Heart left ventricle (tissue), 16 donors: Measurements from ENCODE around the gene ABCC8. TPM values are rescaled to one million over a fixed set of nuclear protein-coding genes. Genes with fewer than 3 reads are reported as not detected.

Experiments
- ATAC-seq, 4 donors: fragments of 200-7000 bp; cut with Tn5 transposase; one replicate each; pipeline ENCODE4 v1.9.1; 2020 to 2022; ENCODE audit warnings: moderate library complexity in 4 of 4, mild to moderate bottlenecking in 3 of 4, moderate number of reproducible peaks in 1 of 4
- DNase-seq, 5 donors: peaks; one replicate each; pipeline ENCODE4 v3.0.0-alpha.2; 2020
- H3K27ac ChIP-seq, 12 donors: fragments of 200-600 bp; sonication (generic) in 4 of 12; one replicate each; pipeline versions ENCODE4 v1.5.0 to v1.8.0; 2016 to 2022; ENCODE audit warnings: mild to moderate bottlenecking in 2 of 12
- H3K27me3 ChIP-seq, 9 donors: fragments of 200-600 bp; sonication (generic) in 2 of 9; one replicate each; pipeline versions ENCODE4 v1.5.1 to v1.8.0; 2016 to 2022; ENCODE audit warnings: mild to moderate bottlenecking in 3 of 9
- H3K36me3 ChIP-seq, 9 donors: fragments of 200-600 bp; sonication (generic) in 2 of 9; one replicate each; pipeline versions ENCODE4 v1.5.0 to v1.8.0; 2018 to 2022; ENCODE audit warnings: mild to moderate bottlenecking in 2 of 9
- H3K4me1 ChIP-seq, 12 donors: fragments of 200-600 bp; sonication (generic) in 4 of 12; one replicate each; pipeline versions ENCODE4 v1.5.0 to v1.8.0; 2016 to 2022; ENCODE audit warnings: mild to moderate bottlenecking in 3 of 12
- H3K4me3 ChIP-seq, 12 donors: fragments of 200-600 bp; sonication (generic) in 4 of 12; one replicate each; pipeline versions ENCODE4 v1.5.0 to v1.8.0; 2017 to 2022; ENCODE audit warnings: mild to moderate bottlenecking in 9 of 12, moderate library complexity in 4 of 12
- H3K9me3 ChIP-seq, 12 donors: fragments of 200-600 bp; sonication (generic) in 4 of 12; one replicate each; pipeline versions ENCODE4 v1.5.0 to v1.8.0; 2016 to 2022; ENCODE audit warnings: mild to moderate bottlenecking in 1 of 12
- CTCF ChIP-seq, 12 donors: fragments of 200-600 bp; sonication (generic) in 4 of 12; IDR thresholded peaks; one replicate each; pipeline versions ENCODE4 v1.5.0 to v1.8.0; 2018 to 2022; ENCODE audit warnings: antibody characterized with exemption in 12 of 12, mild to moderate bottlenecking in 5 of 12
- POLR2A ChIP-seq, 2 donors: fragments of 450-650 bp; IDR thresholded peaks; one replicate each; pipeline ENCODE4 v1.6.1; 2017; ENCODE audit warnings: antibody characterized with exemption in 2 of 2, mild to moderate bottlenecking in 2 of 2, moderate library complexity in 2 of 2
- WGBS, 4 donors: extraction: QIAGEN DNeasy Blood & Tissue Kit in 2 of 4; methylation state at CpG; one replicate each; pipeline versions ENCODE4 v1.1.5 to v1.1.7; 2013 to 2018; 5-methylcytosine and 5-hydroxymethylcytosine counted together
- intact Hi-C, 10 donors: fragments of 100-400 bp; cut with DNase I; formaldehyde crosslinking; loops; one replicate each; pipeline versions ENCODE4 v1.11.1 to v1.14.2; 2022
- polyA plus RNA-seq, 2 donors: library from polyadenylated mRNA; stranded (reverse); fragments of 200-250 nt; gene quantifications; one replicate each; pipeline ENCODE4 v1.2.3, GENCODE V29; 2013
- total RNA-seq, 9 donors: library from RNA; depleted of rRNA in 2 of 9; stranded (reverse); fragments of >200 nt in 2 of 9; fragmentation: NEBNext Ultra II Directional in 3 of 9; extraction: Animal tissue kit (Norgen Biotek cat#: 25700) in 3 of 9; gene quantifications; one replicate each; pipeline versions ENCODE4 v1.1.0 to v1.2.4, GENCODE V29; 2016 to 2023
- donor health status: ischemic (EF 13 %, LVEDD 7.1; RV severe dilation, severe dysfunction).
- donor health status: healthy with polysubstance abuse.
- donor health status: DM: no; HTN: yes; CAD: no.
- donor health status: DM: no; HTN: no; CAD: no.
- donor health status: ischemic (EF 25% LVEDD 6.9; RV normal size, moderate dysfunction).
- donor health status: ischemic (EF 25% LVEDD 5.7; RV mildly dilated, moderate dysfunction).
- donor health status: healthy.
- donor health status: DM: yes; HTN: yes; CAD: no.
- donor health status: ischemic (EF 35%, LVEDD 5.7; RV mildly dilated, moderate dysfunction).
- donor health status: nonischemic (EF 11% LVEDD 7.7; RV severe dilation, severe dysfunction).
- donor health status: DM: yes; HTN: yes; CAD: no.
- donor health status: PGD.
- donor health status: ischemic (EF 29% LVEDD 5.4; RV normal size, mild dysfunction).
- donor health status: nonischemic (EF 23%, LVEDD 6.1; RV moderate dilation, normal function).

The ABCC8 gene
- total and polyA plus RNA-seq, 11 donors = 0.69 to 9.6 (median 3.6) TPM

- H3K27ac ChIP-seq = no peak overlapping the region
Observed at GRCh38 chr11:17384002-17384511, 92.6 kb downstream of the ABCC8 start.

GRCh38 chr11:17383461-17383860 is 93.2 kb downstream of the ABCC8 start:
- H3K4me1 ChIP-seq = peaks cover 0 to 25% (median 6%) of the 10 kb centered on the region in 12 donors
- peaks cover 0 to 5% (median 0%) of the 10 kb centered on the region in 12 donors for H3K9me3 ChIP-seq
- H3K27me3 ChIP-seq = peaks cover 0 to 12% (median 0%) of the 10 kb centered on the region in 9 donors
- intact Hi-C loops = loop anchor here in 3 of 10 donors (1.0 to 5.0 kb wide), 3 partner anchors 144 to 151 kb away; no protein-coding TSS in a partner anchor
- no peak overlapping the region for H3K27ac ChIP-seq
- TF ChIP-seq POLR2A (IDR thresholded peaks at IDR 0.05) (no peak), CTCF (IDR thresholded peaks at IDR 0.05) (no peak)
- H3K36me3 ChIP-seq = no peaks in the 10 kb centered on the region
- H3K4me3 ChIP-seq = no peak overlapping the region
- DNase-seq (no peak), ATAC-seq (no peak)
- 91 to 100% (median 97%) methylated on average over 1 of the region's 1 CpG for WGBS, 4 donors

More at GRCh38 chr11:17384002-17384511, 92.6 kb downstream of the ABCC8 start:
- Histone ChIP-seq H3K27me3 (peaks cover 0 to 15% (median 0%) of the 10 kb centered on the region in 9 donors), H3K4me1 (peaks cover 0 to 31% (median 7%) of the 10 kb centered on the region in 12 donors), H3K4me3 (no peak overlapping the region), H3K36me3 (no peaks in the 10 kb centered on the region), H3K9me3 (peaks cover 0 to 2% (median 0%) of the 10 kb centered on the region in 12 donors)
- intact Hi-C loops = loop anchor here in 8 of 10 donors (1.0 to 5.0 kb wide), 5 partner anchors 120 to 152 kb away; no protein-coding TSS in a partner anchor
- peak; percentile 76 to 90 (median 84) for DNase-seq
- ATAC-seq = peak in 3 of 4 donors; percentile 23 to 49 (median 48)
- TF ChIP-seq POLR2A (IDR thresholded peaks at IDR 0.05) (no peak), CTCF (IDR thresholded peaks at IDR 0.05) (peak; percentile 84 to 95 (median 90))
- 28 to 47% (median 43%) methylated on average over 3 to 6 of the region's 6 CpGs for WGBS, 4 donors

- DNase-seq = no peak
- Histone ChIP-seq H3K27ac (no peak overlapping the region), H3K27me3 (peaks cover 0 to 3% (median 0%) of the 10 kb centered on the region in 9 donors), H3K4me3 (no peak overlapping the region), H3K36me3 (no peaks in the 10 kb centered on the region), H3K4me1 (peaks cover 0 to 25% (median 8%) of the 10 kb centered on the region in 12 donors), H3K9me3 (peaks cover 0 to 5% (median 0%) of the 10 kb centered on the region in 12 donors)
- intact Hi-C loops = loop anchor here in 1 of 10 donors (5.0 kb wide), 2 partner anchors 145 to 150 kb away; no protein-coding TSS in a partner anchor
- no peak for ATAC-seq
- no peak for TF ChIP-seq POLR2A (IDR thresholded peaks at IDR 0.05)
- no peak for TF ChIP-seq CTCF (IDR thresholded peaks at IDR 0.05)
- WGBS, 4 donors = 56 to 71% (median 62%) methylated on average over 8 of the region's 8 CpGs
Observed at GRCh38 chr11:17382046-17382728, 94.5 kb downstream of the ABCC8 start.

GRCh38 chr11:17381156-17381555 is 95.5 kb downstream of the ABCC8 start:
- intact Hi-C loops = loop anchor here in 1 of 10 donors (5.0 kb wide), 2 partner anchors 146 to 149 kb away; no protein-coding TSS in a partner anchor
- no peak for TF ChIP-seq CTCF (IDR thresholded peaks at IDR 0.05)
- no peak for TF ChIP-seq POLR2A (IDR thresholded peaks at IDR 0.05)
- H3K27ac ChIP-seq = no peak overlapping the region
- H3K4me1 ChIP-seq = peaks cover 0 to 22% (median 5%) of the 10 kb centered on the region in 12 donors
- H3K36me3 ChIP-seq = no peaks in the 10 kb centered on the region
- ATAC-seq (no peak), DNase-seq (no peak)
- H3K27me3 ChIP-seq = no peaks in the 10 kb centered on the region
- peaks cover 0 to 5% (median 0%) of the 10 kb centered on the region in 12 donors for H3K9me3 ChIP-seq
- no peak overlapping the region for H3K4me3 ChIP-seq
- WGBS, 4 donors = 71 to 82% (median 77%) methylated on average over 4 of the region's 4 CpGs
